ENCODE data around the gene RDH16.
"Not testable (repeated sequence)": the region's sequence is repeated elsewhere in the genome, so short reads cannot be mapped to it uniquely, and the experiment has no call there.

RDH16 gene

GRCh38 chr12:56994231-56994746, 36.9 kb upstream of the RDH16 start:
- Mint-ChIP-seq H3K27ac (no peak overlapping the region), H3K36me3 (peaks cover 7% of the 10 kb centered on the region), H3K9me3 (ENCODE audit: low read depth) (no peaks in the 10 kb centered on the region), H3K4me3 (no peak overlapping the region), H3K4me1 (ENCODE audit: low read depth) (peaks cover 19% of the 10 kb centered on the region), H3K27me3 (no peaks in the 10 kb centered on the region)

GRCh38 chr12:56993346-56993745, 35.9 kb upstream of the RDH16 start:
- Mint-ChIP-seq H3K36me3 (peaks cover 4% of the 10 kb centered on the region), H3K4me1 (ENCODE audit: low read depth) (peaks cover 10% of the 10 kb centered on the region), H3K9me3 (ENCODE audit: low read depth) (no peaks in the 10 kb centered on the region)

GRCh38 chr12:56991319-56992246, 34.2 kb upstream of the RDH16 start:
- H3K4me1 Mint-ChIP-seq (ENCODE audit: low read depth), result peaks cover 9% of the 10 kb centered on the region
- H3K27ac Mint-ChIP-seq, result no peak overlapping the region
- H3K36me3 Mint-ChIP-seq, result peaks cover 4% of the 10 kb centered on the region
- H3K27me3 Mint-ChIP-seq, result peaks cover 2% of the 10 kb centered on the region
- H3K9me3 Mint-ChIP-seq (ENCODE audit: low read depth), result no peaks in the 10 kb centered on the region
- H3K4me3 Mint-ChIP-seq, result no peak overlapping the region

More at GRCh38 chr12:56993346-56993745, 35.9 kb upstream of the RDH16 start:
- Mint-ChIP-seq H3K27ac (no peak overlapping the region), H3K27me3 (no peaks in the 10 kb centered on the region), H3K4me3 (no peak overlapping the region)

GRCh38 chr12:56990648-56991318, 33.4 kb upstream of the RDH16 start:
- H3K9me3 Mint-ChIP-seq (ENCODE audit: low read depth), result no peaks in the 10 kb centered on the region
- H3K36me3 Mint-ChIP-seq, result peaks cover under 1% of the 10 kb centered on the region
- H3K4me3 Mint-ChIP-seq, result no peak overlapping the region
- H3K27me3 Mint-ChIP-seq, result peaks cover 2% of the 10 kb centered on the region
- H3K4me1 Mint-ChIP-seq (ENCODE audit: low read depth), result peaks cover 9% of the 10 kb centered on the region
- no peak overlapping the region for H3K27ac Mint-ChIP-seq

- Mint-ChIP-seq H3K9me3 (ENCODE audit: low read depth) (no peaks in the 10 kb centered on the region), H3K36me3 (no peaks in the 10 kb centered on the region), H3K4me1 (ENCODE audit: low read depth) (peaks cover 9% of the 10 kb centered on the region), H3K27me3 (peaks cover 2% of the 10 kb centered on the region), H3K27ac (no peak overlapping the region), H3K4me3 (no peak overlapping the region)
Observed at GRCh38 chr12:56989861-56990610, 32.6 kb upstream of the RDH16 start.

GRCh38 chr12:56988207-56988739, 30.9 kb upstream of the RDH16 start:
- no peak overlapping the region for H3K27ac Mint-ChIP-seq
- H3K4me1 Mint-ChIP-seq (ENCODE audit: low read depth), result peaks cover 9% of the 10 kb centered on the region
- H3K36me3 Mint-ChIP-seq, result no peaks in the 10 kb centered on the region
- H3K27me3 Mint-ChIP-seq, result peaks cover 2% of the 10 kb centered on the region
- H3K4me3 Mint-ChIP-seq, result no peak overlapping the region
- no peaks in the 10 kb centered on the region for H3K9me3 Mint-ChIP-seq (ENCODE audit: low read depth)

GRCh38 chr12:56987551-56988053, 30.2 kb upstream of the RDH16 start:
- no peak overlapping the region for H3K4me3 Mint-ChIP-seq
- H3K27me3 Mint-ChIP-seq, result peaks cover 2% of the 10 kb centered on the region
- no peak overlapping the region for H3K27ac Mint-ChIP-seq
- H3K36me3 Mint-ChIP-seq, result no peaks in the 10 kb centered on the region
- peaks cover 9% of the 10 kb centered on the region for H3K4me1 Mint-ChIP-seq (ENCODE audit: low read depth)
- no peaks in the 10 kb centered on the region for H3K9me3 Mint-ChIP-seq (ENCODE audit: low read depth)

- no peaks in the 10 kb centered on the region for H3K36me3 Mint-ChIP-seq
- H3K4me3 Mint-ChIP-seq, result no peak overlapping the region
- no peaks in the 10 kb centered on the region for H3K9me3 Mint-ChIP-seq (ENCODE audit: low read depth)
- H3K27ac Mint-ChIP-seq, result no peak overlapping the region
- H3K27me3 Mint-ChIP-seq, result peaks cover 2% of the 10 kb centered on the region
- peaks cover 9% of the 10 kb centered on the region for H3K4me1 Mint-ChIP-seq (ENCODE audit: low read depth)
Observed at GRCh38 chr12:56987011-56987410, 29.6 kb upstream of the RDH16 start.

GRCh38 chr12:56985714-56986113, 28.3 kb upstream of the RDH16 start:
- H3K36me3 Mint-ChIP-seq, H3K27ac Mint-ChIP-seq: not testable (repeated sequence)

GRCh38 chr12:56983386-56983785, 26.0 kb upstream of the RDH16 start:
- H3K4me1 Mint-ChIP-seq (ENCODE audit: low read depth), result peaks cover 3% of the 10 kb centered on the region
- H3K27me3 Mint-ChIP-seq, result peaks cover 2% of the 10 kb centered on the region
- no peaks in the 10 kb centered on the region for H3K9me3 Mint-ChIP-seq (ENCODE audit: low read depth)
- H3K4me3 Mint-ChIP-seq, result no peak overlapping the region
- no peak overlapping the region for H3K27ac Mint-ChIP-seq
- no peaks in the 10 kb centered on the region for H3K36me3 Mint-ChIP-seq

More at GRCh38 chr12:56985714-56986113, 28.3 kb upstream of the RDH16 start:
- not testable (repeated sequence) for H3K4me1 Mint-ChIP-seq (ENCODE audit: low read depth); H3K4me3 Mint-ChIP-seq; H3K9me3 Mint-ChIP-seq (ENCODE audit: low read depth); H3K27me3 Mint-ChIP-seq

- not testable (repeated sequence) for H3K4me1 Mint-ChIP-seq (ENCODE audit: low read depth); H3K9me3 Mint-ChIP-seq (ENCODE audit: low read depth); H3K27me3 Mint-ChIP-seq; H3K36me3 Mint-ChIP-seq; H3K4me3 Mint-ChIP-seq; H3K27ac Mint-ChIP-seq
Observed at GRCh38 chr12:56982578-56983236, 25.3 kb upstream of the RDH16 start.

- Mint-ChIP-seq H3K27me3 (no peaks in the 10 kb centered on the region), H3K36me3 (no peaks in the 10 kb centered on the region), H3K4me3 (no peak overlapping the region), H3K27ac (no peak overlapping the region), H3K4me1 (ENCODE audit: low read depth) (no peaks in the 10 kb centered on the region), H3K9me3 (ENCODE audit: low read depth) (no peaks in the 10 kb centered on the region)
Observed at GRCh38 chr12:56980941-56981530, 23.6 kb upstream of the RDH16 start.

- Mint-ChIP-seq H3K4me1 (ENCODE audit: low read depth) (no peaks in the 10 kb centered on the region), H3K27ac (no peak overlapping the region), H3K9me3 (ENCODE audit: low read depth) (no peaks in the 10 kb centered on the region), H3K4me3 (no peak overlapping the region), H3K36me3 (no peaks in the 10 kb centered on the region), H3K27me3 (no peaks in the 10 kb centered on the region)
Observed at GRCh38 chr12:56980268-56980667, 22.9 kb upstream of the RDH16 start.

GRCh38 chr12:56979628-56980027, 22.2 kb upstream of the RDH16 start:
- Mint-ChIP-seq H3K4me1 (ENCODE audit: low read depth) (no peaks in the 10 kb centered on the region), H3K9me3 (ENCODE audit: low read depth) (no peaks in the 10 kb centered on the region), H3K27ac (no peak overlapping the region)

More at GRCh38 chr12:56979628-56980027, 22.2 kb upstream of the RDH16 start:
- Mint-ChIP-seq H3K36me3 (no peaks in the 10 kb centered on the region), H3K27me3 (no peaks in the 10 kb centered on the region), H3K4me3 (no peak overlapping the region)

Data from activated naive CD8-positive, alpha-beta T cell (primary cell).